NCI-H1092 (cell line): ENCODE data around the gene MYMX.
"Not testable (repeated sequence)": the region's sequence is repeated elsewhere in the genome, so short reads cannot be mapped to it uniquely, and the experiment has no call there.

Experiments used
- DNase-seq: peaks from one replicate; lab custom pipeline; 2025; lab: John Stamatoyannopoulos, UW

Gene MYMX

DNA sequence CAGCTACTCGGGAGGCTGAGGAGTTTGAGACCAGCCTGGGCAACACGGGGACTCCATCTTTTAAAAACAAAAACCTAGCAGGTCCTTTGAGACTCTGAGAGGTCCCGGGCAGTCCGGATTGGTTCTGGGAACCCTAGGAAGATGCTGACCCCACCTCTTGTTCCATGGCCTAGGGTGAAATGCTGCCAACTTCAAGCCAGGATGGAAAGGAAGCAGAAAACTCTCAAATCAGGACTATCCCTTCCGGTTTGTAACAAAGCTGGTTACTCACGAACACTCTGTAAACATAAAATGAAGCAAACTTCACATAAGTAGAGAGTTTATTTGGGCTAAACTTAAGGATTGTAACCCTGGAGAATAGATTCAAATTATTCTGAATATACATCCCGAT, 30.1 kb upstream of the MYMX start:
- no peak for DNase-seq

- DNase-seq, result no peak
Measured at GRCh38 chr6:44188819-44189218, 27.9 kb upstream of the MYMX start.

- no peak for DNase-seq
Measured at GRCh38 chr6:44189257-44189656, 27.5 kb upstream of the MYMX start.

DNA sequence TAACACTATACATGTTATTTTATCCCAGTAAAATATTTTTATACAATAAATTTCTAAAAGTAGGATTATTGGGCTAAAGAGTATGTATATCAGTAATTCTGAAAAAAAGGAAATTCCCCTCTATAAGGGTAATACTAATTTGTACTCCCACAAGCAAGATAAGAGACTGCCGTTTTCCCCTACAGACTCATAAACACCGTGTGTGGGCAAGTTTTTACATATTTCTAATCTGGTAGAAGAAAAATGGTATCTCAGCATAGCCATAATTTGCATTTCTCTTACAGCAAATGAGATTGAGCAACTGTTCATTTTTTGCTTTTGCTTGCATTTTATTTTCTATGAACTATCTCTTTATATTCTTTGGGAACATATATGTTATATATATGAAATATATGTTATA, 26.0 kb upstream of the MYMX start:
- no peak for DNase-seq

GRCh38 chr6:44192428-44193041, 24.2 kb upstream of the MYMX start:
- no peak for DNase-seq

DNA sequence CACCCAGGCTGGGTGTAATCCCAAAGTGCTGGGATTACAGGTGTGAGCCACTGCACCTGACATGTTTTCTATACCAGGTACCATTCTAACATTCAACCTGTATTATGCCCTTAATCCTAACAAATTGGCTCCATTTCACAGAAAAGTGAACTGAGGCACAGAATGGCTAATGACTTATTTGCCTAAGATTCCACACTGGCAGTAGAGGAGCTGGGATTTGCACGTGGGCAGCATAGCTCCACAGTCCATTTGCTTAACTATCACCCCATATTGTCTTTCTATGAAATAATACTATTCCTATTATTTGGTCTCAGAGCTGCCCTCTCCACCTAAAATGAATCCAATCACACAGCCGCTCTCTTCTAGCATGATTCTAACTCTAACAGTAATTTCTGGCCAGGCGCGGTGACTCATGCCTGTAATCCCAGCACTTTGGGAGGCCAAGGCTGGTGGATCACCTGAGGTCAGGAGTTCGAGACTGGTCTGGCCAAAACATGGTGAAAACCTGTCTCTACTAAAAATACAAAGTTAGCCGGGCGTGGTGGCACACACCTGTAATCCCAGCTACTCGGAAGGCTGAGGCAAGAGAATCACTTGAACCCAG, 23.3 kb upstream of the MYMX start:
- no peak for DNase-seq

DNA sequence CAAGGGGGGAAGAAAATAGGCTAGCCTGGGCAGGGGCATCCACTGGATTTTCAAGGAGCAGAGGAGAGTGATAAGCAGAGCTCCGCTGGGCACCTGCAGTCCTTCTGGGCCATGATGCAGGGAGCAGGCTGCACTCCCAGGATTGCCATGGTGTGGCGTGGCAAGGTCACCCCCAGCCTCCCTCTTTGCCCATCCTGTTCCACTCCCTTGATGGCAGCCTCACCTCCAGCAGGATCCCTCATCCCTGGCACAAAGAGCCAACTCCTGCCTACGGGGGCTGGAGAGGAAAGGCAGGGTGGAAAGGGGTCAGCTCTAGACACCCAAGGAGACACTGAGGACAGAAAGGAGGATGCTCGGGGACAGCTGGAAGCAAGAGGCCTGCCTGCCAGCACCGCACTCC, 22.4 kb upstream of the MYMX start:
- DNase-seq, result no peak

- DNase-seq, result not testable (repeated sequence)
Measured at GRCh38 chr6:44196351-44196750, 20.4 kb upstream of the MYMX start.

- no peak for DNase-seq
Measured at GRCh38 chr6:44198684-44199083, 18.0 kb upstream of the MYMX start.

DNA sequence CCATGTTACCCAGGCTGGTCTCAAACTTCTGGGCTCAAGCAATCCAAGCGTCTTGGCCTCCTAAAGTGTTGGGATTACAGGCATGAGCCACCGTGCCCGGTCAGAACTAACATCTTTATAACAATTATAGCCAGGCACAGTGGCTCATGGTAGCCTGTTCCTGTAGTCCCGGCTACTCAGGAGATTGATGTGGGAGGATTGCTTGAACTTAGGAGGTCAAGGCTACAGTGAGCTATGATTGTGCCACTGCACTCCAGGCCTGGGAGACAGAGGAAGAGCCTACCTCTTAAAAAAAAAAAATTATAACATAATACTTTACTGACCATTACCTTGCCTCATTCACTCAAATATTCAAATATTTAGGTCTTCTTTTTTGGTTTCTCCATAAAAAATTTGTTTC, 16.8 kb upstream of the MYMX start:
- DNase-seq, result no peak

GRCh38 chr6:44201200-44201599, 15.5 kb upstream of the MYMX start:
- no peak for DNase-seq

DNA sequence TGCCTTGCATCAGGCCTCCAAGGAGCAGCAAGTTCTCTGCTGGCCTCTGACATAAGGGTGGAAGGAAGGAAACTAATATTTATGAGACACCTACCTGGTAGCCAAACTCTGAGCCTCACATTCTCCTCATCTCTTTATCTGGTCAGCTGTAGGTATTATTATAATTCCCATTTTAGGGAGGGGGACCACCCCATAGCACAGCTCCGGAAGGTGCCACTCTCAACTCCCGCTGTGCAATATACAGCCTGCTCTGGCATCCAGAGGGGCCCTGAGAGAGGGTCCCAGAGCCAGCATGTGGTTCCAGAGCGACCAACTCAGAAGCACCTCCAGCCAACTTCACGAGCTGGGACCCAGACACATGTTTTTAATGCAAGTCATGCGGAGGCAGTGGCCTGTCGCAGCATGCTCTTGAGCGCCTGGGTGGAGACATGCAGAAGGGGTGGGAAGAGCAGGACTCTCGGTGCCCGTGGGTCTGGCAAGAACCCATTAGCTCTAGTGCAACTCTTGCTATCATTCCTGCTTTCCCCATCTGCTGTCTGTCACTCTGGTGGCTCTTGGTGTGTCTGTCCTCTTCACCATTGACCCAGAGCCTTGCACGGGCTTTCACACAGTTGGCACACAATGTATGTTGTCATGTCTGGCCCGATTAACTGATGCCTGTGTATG, 15.0 kb upstream of the MYMX start:
- DNase-seq, result no peak

- no peak for DNase-seq
Measured at GRCh38 chr6:44202332-44202971, 14.3 kb upstream of the MYMX start.

- no peak for DNase-seq
Measured at GRCh38 chr6:44202972-44203750, 13.6 kb upstream of the MYMX start.

DNA sequence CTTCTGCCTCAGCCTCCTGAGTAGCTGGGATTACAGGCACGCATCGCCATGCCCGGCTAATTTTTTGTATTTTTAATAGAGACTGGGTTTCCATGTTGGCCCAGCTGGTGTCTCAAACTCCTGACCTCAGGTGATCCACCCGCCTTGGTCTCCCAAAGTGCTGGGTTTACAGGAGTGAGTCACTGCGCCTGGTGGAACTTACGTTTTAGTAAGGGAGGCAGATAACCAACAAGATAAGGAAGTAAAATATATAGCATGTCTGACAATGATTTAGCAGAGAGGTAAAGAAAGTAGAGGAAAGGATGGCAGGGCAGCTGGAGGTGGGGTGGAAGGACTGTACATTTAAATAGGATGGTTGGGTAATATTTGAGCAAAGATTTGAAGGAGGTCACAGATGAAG, 12.8 kb upstream of the MYMX start:
- no peak for DNase-seq

DNA sequence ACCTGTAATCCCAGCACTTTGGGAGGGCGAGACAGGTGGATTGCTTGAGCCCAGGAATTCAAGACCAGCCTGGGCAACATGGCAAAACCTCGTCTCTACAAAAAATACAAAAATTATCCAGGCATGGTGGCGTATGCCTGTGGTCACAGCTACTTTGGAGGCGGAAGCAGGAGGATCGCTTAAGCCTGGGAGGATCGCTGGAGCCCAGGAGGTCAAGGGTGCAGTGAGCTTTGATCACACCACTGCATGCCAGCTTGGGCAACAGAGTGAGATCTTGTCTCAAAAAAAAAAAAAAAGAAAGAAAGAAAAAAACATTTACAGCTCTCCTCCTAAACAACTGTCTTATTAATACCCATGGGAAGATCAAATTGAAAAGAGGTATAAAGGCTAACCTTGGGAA, 8.8 kb upstream of the MYMX start:
- DNase-seq, result no peak

GRCh38 chr6:44211284-44211683, 5.4 kb upstream of the MYMX start:
- DNase-seq, result no peak

DNA sequence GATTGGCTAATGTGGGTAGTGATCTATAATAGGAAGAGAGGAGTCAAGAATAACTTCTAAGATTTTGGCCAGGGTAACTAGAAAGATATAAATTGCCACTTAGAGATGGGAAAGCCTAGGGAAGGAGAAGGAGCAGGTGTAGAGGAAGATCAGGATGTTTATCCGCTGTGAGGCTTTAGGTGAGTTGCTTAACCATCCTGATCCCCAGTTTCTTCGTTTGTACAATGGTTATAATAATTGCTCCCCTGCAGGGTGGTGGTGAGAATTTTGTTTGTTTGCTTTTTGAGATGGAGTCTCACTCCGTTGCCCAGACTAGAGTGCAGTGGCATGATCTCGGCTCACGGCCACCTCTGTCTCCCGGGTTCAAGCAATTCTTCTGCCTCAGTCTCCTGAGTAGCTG, 2.4 kb upstream of the MYMX start:
- DNase-seq, result no peak

DNA sequence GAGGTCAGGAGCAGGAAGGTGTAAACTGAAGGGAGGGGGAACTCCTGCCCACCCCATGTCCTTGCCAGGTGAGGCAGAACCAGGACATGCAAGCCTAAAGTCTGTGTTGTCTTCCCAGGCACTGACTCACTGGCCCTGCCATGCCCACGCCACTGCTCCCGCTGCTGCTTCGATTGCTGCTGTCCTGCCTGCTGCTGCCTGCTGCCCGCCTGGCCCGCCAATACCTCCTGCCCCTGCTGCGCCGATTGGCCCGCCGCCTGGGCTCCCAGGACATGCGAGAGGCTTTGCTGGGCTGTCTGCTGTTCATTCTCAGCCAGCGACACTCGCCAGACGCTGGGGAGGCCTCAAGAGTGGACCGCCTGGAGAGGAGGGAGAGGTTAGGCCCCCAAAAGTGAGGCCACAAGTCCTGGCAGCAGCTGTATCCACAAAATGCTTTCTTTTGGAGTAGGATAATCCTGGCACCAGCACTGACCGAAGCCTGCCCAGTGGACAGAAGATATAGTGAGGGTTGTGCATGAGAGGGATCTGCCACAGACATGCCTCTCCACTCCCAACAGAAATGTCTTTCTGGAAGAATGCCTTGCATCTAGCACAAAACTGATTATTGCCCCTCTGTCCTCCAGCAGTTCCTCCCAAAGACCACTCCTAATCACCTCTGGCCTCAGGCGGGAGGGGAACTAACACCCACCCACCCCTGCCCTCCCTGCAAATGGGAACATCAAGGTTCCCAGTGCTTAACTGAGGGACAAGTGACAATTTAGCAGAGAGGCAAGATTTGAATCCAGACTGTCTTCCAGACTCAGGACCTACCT, 812 bp downstream of the MYMX start:
- peak; percentile 49 for DNase-seq

GRCh38 chr6:44219053-44219814, 2.5 kb downstream of the MYMX start:
- peak; percentile 71 for DNase-seq
